ENCODE data around the gene BAIAP3.

Gene BAIAP3

GRCh38 chr16:1298406-1298805, 35.0 kb upstream of the BAIAP3 start:
- no peaks in the 10 kb centered on the region for H3K4me1 ChIP-seq

GRCh38 chr16:1299012-1299867, 34.2 kb upstream of the BAIAP3 start:
- H3K4me1 ChIP-seq = no peaks in the 10 kb centered on the region
- no peaks in the 10 kb centered on the region for H3K36me3 ChIP-seq
- no peak for TF ChIP-seq CTCF (IDR thresholded peaks at IDR 0.05; ENCODE audit: low read depth, low read length)
- no peak for DNase-seq
- peaks cover 70% of the 10 kb centered on the region for H3K27me3 ChIP-seq
- no peak overlapping the region for H3K4me3 ChIP-seq (ENCODE audit: low read depth, low read length)
- no peaks in the 10 kb centered on the region for H3K9me3 ChIP-seq

More at GRCh38 chr16:1298406-1298805, 35.0 kb upstream of the BAIAP3 start:
- no peak overlapping the region for H3K4me3 ChIP-seq (ENCODE audit: low read depth, low read length)
- no peak for DNase-seq
- H3K36me3 ChIP-seq = no peaks in the 10 kb centered on the region
- TF ChIP-seq CTCF (IDR thresholded peaks at IDR 0.05; ENCODE audit: low read depth, low read length) = no peak
- no peaks in the 10 kb centered on the region for H3K9me3 ChIP-seq
- peaks cover 77% of the 10 kb centered on the region for H3K27me3 ChIP-seq

GRCh38 chr16:1299868-1300203, 33.6 kb upstream of the BAIAP3 start:
- H3K4me3 ChIP-seq (ENCODE audit: low read depth, low read length) = no peak overlapping the region
- no peaks in the 10 kb centered on the region for H3K4me1 ChIP-seq
- no peak for DNase-seq
- no peaks in the 10 kb centered on the region for H3K9me3 ChIP-seq
- TF ChIP-seq CTCF (IDR thresholded peaks at IDR 0.05; ENCODE audit: low read depth, low read length) = no peak
- H3K36me3 ChIP-seq = no peaks in the 10 kb centered on the region
- peaks cover 70% of the 10 kb centered on the region for H3K27me3 ChIP-seq

GRCh38 chr16:1300664-1301476, 32.6 kb upstream of the BAIAP3 start:
- Histone ChIP-seq H3K27me3 (peaks cover 62% of the 10 kb centered on the region), H3K36me3 (no peaks in the 10 kb centered on the region), H3K4me3 (ENCODE audit: low read depth, low read length) (no peak overlapping the region), H3K9me3 (no peaks in the 10 kb centered on the region), H3K4me1 (no peaks in the 10 kb centered on the region)
- peak; percentile 81 for TF ChIP-seq CTCF (IDR thresholded peaks at IDR 0.05; ENCODE audit: low read depth, low read length)
- peak; percentile 80 for DNase-seq

- Histone ChIP-seq H3K4me1 (no peaks in the 10 kb centered on the region), H3K27me3 (peaks cover 56% of the 10 kb centered on the region), H3K4me3 (ENCODE audit: low read depth, low read length) (no peak overlapping the region), H3K9me3 (no peaks in the 10 kb centered on the region), H3K36me3 (no peaks in the 10 kb centered on the region)
- no peak for TF ChIP-seq CTCF (IDR thresholded peaks at IDR 0.05; ENCODE audit: low read depth, low read length)
- DNase-seq = no peak
Observed at GRCh38 chr16:1301562-1301961, 31.9 kb upstream of the BAIAP3 start.

- Histone ChIP-seq H3K9me3 (no peaks in the 10 kb centered on the region), H3K4me3 (ENCODE audit: low read depth, low read length) (no peak overlapping the region), H3K27me3 (peaks cover 14% of the 10 kb centered on the region), H3K4me1 (no peaks in the 10 kb centered on the region), H3K36me3 (no peaks in the 10 kb centered on the region; the same call in 1 of the 2 replicates)
- TF ChIP-seq CTCF (IDR thresholded peaks at IDR 0.05; ENCODE audit: low read depth, low read length) = no peak
- DNase-seq = no peak
Observed at GRCh38 chr16:1305823-1306222, 27.6 kb upstream of the BAIAP3 start.

All from BE2C (cell line).